K562 (cell line): ENCODE data around the gene ILKAP. TPM values are rescaled to one million over a fixed set of nuclear protein-coding genes. Genes with fewer than 3 reads are reported as not detected.

Source experiments
- ATAC-seq: fragments of 200-7000 bp; cut with Tn5 transposase; 3 replicates; pipeline ENCODE4 v1.9.1; 2020; ENCODE audit warnings: moderate library complexity
- BruUV-seq: library from RNA; stranded (reverse); fragments of 400-500 nt; replicated peaks from 2 replicates; lab custom pipeline; 2021; lab: Mats Ljungman, UMichigan
- CTCF ChIA-PET: fragments of 300-600 bp; formaldehyde crosslinking; extraction: SDS; loops from one replicate; lab custom pipeline; 2021; ENCODE audit warnings: low intra/inter-chr PET ratio; lab: Yijun Ruan, JAX
- POLR2A ChIA-PET: fragments of 300-600, 350-650 bp; sonication (Branson Sonifier 250); formaldehyde crosslinking; extraction: SDS; loops from one replicate; lab custom pipeline; 2021; ENCODE audit warnings: antibody characterized with exemption, inconsistent platforms; lab: Yijun Ruan, JAX
- DNase-seq, 4 experiments: peaks; one replicate each; pipeline versions ENCODE4 v3.0.0 to v3.0.0-alpha.2; 2011 to 2018; ENCODE audit warnings: low spot score in 3 of 4, mixed read lengths in 3 of 4; ENCODE audit errors: extremely low read depth in 1 of 4
- FAIRE-seq: peaks from 2 replicates; lab custom pipeline; 2011; peaks lifted over from hg19 to GRCh38; lab: Jason Lieb, UNC
- H2AFZ ChIP-seq: 2 replicates; pipeline ENCODE4 v1.6.0; 2011; ENCODE audit warnings: low read depth, low read length, control low read depth, inconsistent platforms
- H3K27ac ChIP-seq: fragments of 200-600 bp; 3 replicates; pipeline ENCODE4 v1.8.0; 2011; ENCODE audit warnings: low read depth, mild to moderate bottlenecking, control low read depth, inconsistent platforms, low read length, moderate library complexity, mixed read lengths; ENCODE audit errors: extremely low read depth
- H3K27me3 ChIP-seq, 2 experiments: fragments of 300-600 bp in 1 of 2; 2 replicates in 1 of 2; 3 replicates in 1 of 2; pipeline versions ENCODE4 v1.6.0 to v1.8.0; 2011; ENCODE audit warnings: inconsistent platforms in 2 of 2, low read length in 2 of 2, mild to moderate bottlenecking in 1 of 2, mixed read lengths in 1 of 2, moderate library complexity in 1 of 2; ENCODE audit not compliant: control insufficient read depth in 2 of 2, insufficient read depth in 2 of 2
- H3K36me3 ChIP-seq: fragments of 300-600 bp; 3 replicates; pipeline ENCODE4 v1.8.0; 2011; ENCODE audit warnings: mild to moderate bottlenecking, low read length, inconsistent platforms; ENCODE audit not compliant: control insufficient read depth, insufficient read depth
- H3K4me1 ChIP-seq, 2 experiments: fragments of 200-600 bp in 1 of 2; replicated peaks in 1 of 2; 2 replicates in 1 of 2; 3 replicates in 1 of 2; pipeline versions ENCODE4 v1.5.1 to v1.8.0; 2011; ENCODE audit warnings: inconsistent platforms in 2 of 2, low read length in 2 of 2, mild to moderate bottlenecking in 1 of 2, mixed read lengths in 1 of 2, moderate library complexity in 1 of 2; ENCODE audit not compliant: control insufficient read depth in 2 of 2, insufficient read depth in 2 of 2
- H3K4me2 ChIP-seq: 2 replicates; pipeline ENCODE4 v1.6.1; 2011; ENCODE audit warnings: low read length, control low read depth, inconsistent platforms, mixed read lengths; ENCODE audit not compliant: insufficient read depth
- H3K4me3 ChIP-seq: fragments of 200-600 bp; sonication (generic), shearing (Covaris generic); 2 replicates; pipeline ENCODE4 v1.5.1; 2016; ENCODE audit warnings: control low read depth, inconsistent platforms
- H3K79me2 ChIP-seq: fragments of 200-600 bp; 3 replicates; pipeline ENCODE4 v1.8.0; 2011; ENCODE audit warnings: low read length, inconsistent platforms; ENCODE audit not compliant: control insufficient read depth, insufficient read depth
- H3K9ac ChIP-seq, 2 experiments: 2 replicates each; pipeline versions ENCODE4 v1.6.0 to v1.6.1; 2011; ENCODE audit warnings: low read depth in 2 of 2, low read length in 2 of 2, control low read depth in 1 of 2, inconsistent platforms in 1 of 2, mild to moderate bottlenecking in 1 of 2, mixed read lengths in 1 of 2; ENCODE audit not compliant: insufficient read depth in 1 of 2
- H3K9me1 ChIP-seq: one replicate; pipeline ENCODE4 v1.6.0; 2011; ENCODE audit warnings: inconsistent platforms, mild to moderate bottlenecking, low read length, moderate library complexity; ENCODE audit not compliant: control insufficient read depth, insufficient read depth
- H3K9me3 ChIP-seq: replicated peaks from 2 replicates; pipeline ENCODE4 v1.5.1; 2011; ENCODE audit warnings: low read depth, low read length, inconsistent platforms; ENCODE audit not compliant: control insufficient read depth, insufficient read depth
- H4K20me1 ChIP-seq: replicated peaks from 2 replicates; pipeline ENCODE4 v1.6.1; 2011; ENCODE audit warnings: low read length, inconsistent platforms, mixed read lengths; ENCODE audit not compliant: control insufficient read depth, insufficient read depth
- ELF2 ChIP-seq: fragments of 250-450 bp; sonication (Bioruptor Pico); IDR thresholded peaks from 2 replicates; pipeline ENCODE4 v1.5.0; 2021; ENCODE audit warnings: mild to moderate bottlenecking
- KDM1A ChIP-seq, 2 experiments: fragments of 450-650 bp; IDR thresholded peaks; 2 replicates each; pipeline ENCODE4 v1.6.1; 2016; ENCODE audit warnings: mild to moderate bottlenecking in 2 of 2
- MTA1 ChIP-seq: fragments of 450-650 bp; IDR thresholded peaks from 2 replicates; pipeline ENCODE4 v1.6.1; 2017; ENCODE audit warnings: borderline replicate concordance
- NR0B1 ChIP-seq: fragments of 450-650 bp; IDR thresholded peaks from one replicate; pipeline ENCODE4 v1.6.1; 2018; ENCODE audit warnings: mild to moderate bottlenecking, moderate library complexity; ENCODE audit not compliant: partially characterized antibody
- SRSF7 ChIP-seq: fragments of 200-400 bp; formaldehyde crosslinking; optimal IDR thresholded peaks from 2 replicates; pipeline ENCODE3; 2017; ENCODE audit warnings: mild to moderate bottlenecking, low read depth, low read length
- THRAP3 ChIP-seq: fragments of 450-650 bp; IDR thresholded peaks from 2 replicates; pipeline ENCODE4 v1.6.1; 2016; ENCODE audit warnings: mild to moderate bottlenecking, inconsistent platforms, borderline replicate concordance
- ZNF347 ChIP-seq: fragments of 450-650 bp; formaldehyde crosslinking; IDR thresholded peaks from 2 replicates; pipeline ENCODE4 v1.4.0; 2020; ENCODE audit warnings: low read depth, mild to moderate bottlenecking, moderate library complexity
- WGBS: fragments of 100-300 bp; shearing (Covaris generic); methylation state at CpG from one replicate; pipeline ENCODE4 v1.1.6; 2016; ENCODE audit warnings: low coverage, mixed read lengths; ENCODE audit not compliant: insufficient coverage; ENCODE audit errors: missing lambda C conversion rate; 5-methylcytosine and 5-hydroxymethylcytosine counted together
- in situ Hi-C: fragments of 300-500 bp; cut with MboI; formaldehyde crosslinking; loops from 4 replicates; pipeline ENCODE4 v1.15.0; 2018; ENCODE audit warnings: inconsistent platforms, mixed read lengths
- intact Hi-C: fragments of 100-400 bp; cut with micrococcal nuclease; formaldehyde crosslinking; loops from 2 replicates; pipeline ENCODE4 v1.14.2; 2022
- polyA plus RNA-seq, 8 experiments: library from polyadenylated mRNA; depleted of rRNA in 4 of 8; stranded (reverse) in 5 of 8; unstranded in 3 of 8; fragments of >200 nt; fragmentation: Nextera tagmentation in 2 of 8; fragmentation: Illumina TruSeq in 1 of 8; extraction: Ambion mirVana in 2 of 8; extraction: Trizol in 1 of 8; gene quantifications; 2 replicates each; pipeline versions ENCODE4 v1.2.1 to v1.2.3, GENCODE V29; 2011 to 2014; ENCODE audit warnings: inconsistent platforms in 1 of 8, missing spikeins in 1 of 8
- total RNA-seq, 7 experiments: library from RNA; depleted of rRNA in 6 of 7; stranded (reverse); fragments of >200 nt in 6 of 7; fragmentation: Illumina TruSeq in 2 of 7; extraction: Trizol in 2 of 7; gene quantifications; 2 replicates each; pipeline versions ENCODE4 v1.2.1 to v1.2.3, GENCODE V29; 2011 to 2021; ENCODE audit warnings: low replicate concordance in 1 of 7
- TF ChIP-seq, protein P1 (sequence below), 2 experiments: fragments of 450-650 bp; IDR thresholded peaks; 2 replicates each; pipeline ENCODE4 v1.6.1; 2018; ENCODE audit warnings: mild to moderate bottlenecking in 2 of 2, low read depth in 1 of 2; ENCODE audit not compliant: partially characterized antibody in 2 of 2
- TF ChIP-seq, protein P2 (sequence below): fragments of 450-650 bp; IDR thresholded peaks from 2 replicates; pipeline ENCODE4 v1.7.1; 2018; ENCODE audit warnings: mild to moderate bottlenecking, low read depth; ENCODE audit not compliant: partially characterized antibody

The ILKAP gene
- total and polyA plus RNA-seq, 9 of the 15 experiments (the other 6 are each of a cell fraction or from before 2014, with no cell fraction given), result 3.1 to 43.9 (median 20.7) TPM

DNA sequence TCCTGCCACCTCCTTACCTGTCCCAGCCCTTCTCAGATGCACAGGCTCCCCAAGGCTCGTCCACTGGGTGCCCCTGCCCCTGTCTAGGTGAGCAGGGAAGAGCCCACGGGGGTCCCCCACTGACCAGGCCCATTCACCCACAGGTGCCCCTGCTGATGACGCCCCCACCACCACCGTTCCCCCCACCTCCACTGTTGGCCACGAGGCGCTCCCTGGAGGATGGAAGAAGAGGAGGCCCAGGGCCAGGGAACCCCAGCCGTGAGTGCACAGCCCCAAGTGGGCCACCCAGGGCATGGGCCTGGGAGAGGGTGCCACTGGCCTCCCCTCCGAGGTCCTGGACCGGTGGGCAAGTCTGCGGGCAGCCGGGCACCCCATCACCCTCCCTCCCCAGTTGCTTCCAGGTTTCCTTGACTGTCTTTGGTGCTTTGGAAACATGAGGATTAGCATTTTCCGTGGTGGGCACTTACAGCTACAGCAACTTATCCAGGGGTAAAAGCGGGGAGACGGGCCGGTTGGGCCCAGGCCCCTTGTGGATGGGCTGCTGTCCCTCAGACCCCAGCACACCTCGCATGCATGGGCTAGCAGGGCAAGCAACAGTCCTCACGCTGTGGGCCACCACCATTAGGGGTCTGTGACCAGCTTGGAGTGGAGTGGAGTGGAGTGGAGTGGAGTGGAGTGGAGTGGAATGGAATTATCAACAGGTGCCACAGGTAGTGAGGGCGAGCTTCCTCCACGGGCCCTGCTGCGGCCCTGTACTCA is 78.2 kb downstream of the ILKAP start (continued):
- no peak for TF ChIP-seq NR0B1
- TF ChIP-seq, all 486 proteins: peak for 0

- BruUV-seq, result no TSS peak
- Histone ChIP-seq H3K9ac (no peak overlapping the region), H3K9me3 (0 out of 2 replicates have a peak, but pooled peaks cover 2% of the 10 kb centered on the region), H3K79me2 (no peaks in the 10 kb centered on the region), H3K4me2 (no peak overlapping the region), H3K4me3 (no peak overlapping the region), H3K4me1 (peaks cover 0 to 49% of the 10 kb centered on the region in 2 experiments; a peak in 3 of 5 replicates), H2AFZ (no peak overlapping the region), H3K9me1 (no peaks in the 10 kb centered on the region), H3K27ac (no peak overlapping the region), H3K27me3 (peaks cover 5 to 48% of the 10 kb centered on the region in 2 experiments; a peak in 4 of 5 replicates), H3K36me3 (no peaks in the 10 kb centered on the region), H4K20me1 (no peaks in the 10 kb centered on the region)
- POLR2A ChIA-PET, result interaction anchor here (1.3 kb wide), 1 partner anchor 10 kb away, joined by 3 read pairs; no protein-coding TSS in a partner anchor
- ATAC-seq, result no peak
- 45% methylated on average over 8 of the region's 19 CpGs for WGBS
- in situ Hi-C loops (no loop called here), intact Hi-C loops (no loop called here)
- no peak for DNase-seq
- CTCF ChIA-PET, result no interaction called here
- no peak for FAIRE-seq
- TF ChIP-seq ZNF347 (CRISPR knock-in tag) (no peak), KDM1A (IDR thresholded peaks at IDR 0.05) (peak in 1 of 2 experiments; percentile 80; a peak in 2 of 4 replicates), ELF2 (no peak), MTA1 (no peak), THRAP3 (no peak), SRSF7 (no peak)
- TF ChIP-seq, protein P1, sequence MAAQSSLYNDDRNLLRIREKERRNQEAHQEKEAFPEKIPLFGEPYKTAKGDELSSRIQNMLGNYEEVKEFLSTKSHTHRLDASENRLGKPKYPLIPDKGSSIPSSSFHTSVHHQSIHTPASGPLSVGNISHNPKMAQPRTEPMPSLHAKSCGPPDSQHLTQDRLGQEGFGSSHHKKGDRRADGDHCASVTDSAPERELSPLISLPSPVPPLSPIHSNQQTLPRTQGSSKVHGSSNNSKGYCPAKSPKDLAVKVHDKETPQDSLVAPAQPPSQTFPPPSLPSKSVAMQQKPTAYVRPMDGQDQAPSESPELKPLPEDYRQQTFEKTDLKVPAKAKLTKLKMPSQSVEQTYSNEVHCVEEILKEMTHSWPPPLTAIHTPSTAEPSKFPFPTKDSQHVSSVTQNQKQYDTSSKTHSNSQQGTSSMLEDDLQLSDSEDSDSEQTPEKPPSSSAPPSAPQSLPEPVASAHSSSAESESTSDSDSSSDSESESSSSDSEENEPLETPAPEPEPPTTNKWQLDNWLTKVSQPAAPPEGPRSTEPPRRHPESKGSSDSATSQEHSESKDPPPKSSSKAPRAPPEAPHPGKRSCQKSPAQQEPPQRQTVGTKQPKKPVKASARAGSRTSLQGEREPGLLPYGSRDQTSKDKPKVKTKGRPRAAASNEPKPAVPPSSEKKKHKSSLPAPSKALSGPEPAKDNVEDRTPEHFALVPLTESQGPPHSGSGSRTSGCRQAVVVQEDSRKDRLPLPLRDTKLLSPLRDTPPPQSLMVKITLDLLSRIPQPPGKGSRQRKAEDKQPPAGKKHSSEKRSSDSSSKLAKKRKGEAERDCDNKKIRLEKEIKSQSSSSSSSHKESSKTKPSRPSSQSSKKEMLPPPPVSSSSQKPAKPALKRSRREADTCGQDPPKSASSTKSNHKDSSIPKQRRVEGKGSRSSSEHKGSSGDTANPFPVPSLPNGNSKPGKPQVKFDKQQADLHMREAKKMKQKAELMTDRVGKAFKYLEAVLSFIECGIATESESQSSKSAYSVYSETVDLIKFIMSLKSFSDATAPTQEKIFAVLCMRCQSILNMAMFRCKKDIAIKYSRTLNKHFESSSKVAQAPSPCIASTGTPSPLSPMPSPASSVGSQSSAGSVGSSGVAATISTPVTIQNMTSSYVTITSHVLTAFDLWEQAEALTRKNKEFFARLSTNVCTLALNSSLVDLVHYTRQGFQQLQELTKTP (IDR thresholded peaks at IDR 0.05; ENCODE audit: low read depth in 1 of 2, partially characterized antibody in 2 of 2), result no peak
- TF ChIP-seq, protein P2, sequence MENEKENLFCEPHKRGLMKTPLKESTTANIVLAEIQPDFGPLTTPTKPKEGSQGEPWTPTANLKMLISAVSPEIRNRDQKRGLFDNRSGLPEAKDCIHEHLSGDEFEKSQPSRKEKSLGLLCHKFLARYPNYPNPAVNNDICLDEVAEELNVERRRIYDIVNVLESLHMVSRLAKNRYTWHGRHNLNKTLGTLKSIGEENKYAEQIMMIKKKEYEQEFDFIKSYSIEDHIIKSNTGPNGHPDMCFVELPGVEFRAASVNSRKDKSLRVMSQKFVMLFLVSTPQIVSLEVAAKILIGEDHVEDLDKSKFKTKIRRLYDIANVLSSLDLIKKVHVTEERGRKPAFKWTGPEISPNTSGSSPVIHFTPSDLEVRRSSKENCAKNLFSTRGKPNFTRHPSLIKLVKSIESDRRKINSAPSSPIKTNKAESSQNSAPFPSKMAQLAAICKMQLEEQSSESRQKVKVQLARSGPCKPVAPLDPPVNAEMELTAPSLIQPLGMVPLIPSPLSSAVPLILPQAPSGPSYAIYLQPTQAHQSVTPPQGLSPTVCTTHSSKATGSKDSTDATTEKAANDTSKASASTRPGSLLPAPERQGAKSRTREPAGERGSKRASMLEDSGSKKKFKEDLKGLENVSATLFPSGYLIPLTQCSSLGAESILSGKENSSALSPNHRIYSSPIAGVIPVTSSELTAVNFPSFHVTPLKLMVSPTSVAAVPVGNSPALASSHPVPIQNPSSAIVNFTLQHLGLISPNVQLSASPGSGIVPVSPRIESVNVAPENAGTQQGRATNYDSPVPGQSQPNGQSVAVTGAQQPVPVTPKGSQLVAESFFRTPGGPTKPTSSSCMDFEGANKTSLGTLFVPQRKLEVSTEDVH, result no peak
Measured at GRCh38 chr2:238124488-238125126, 78.9 kb downstream of the ILKAP start.
